ENCODE measurements around the gene IQCM. TPM values are rescaled to one million over a fixed set of nuclear protein-coding genes. Genes with fewer than 3 reads are reported as not detected.
A peak's percentile ranks its signal among the peaks of the same experiment; 100 is the strongest.
"Not testable (repeated sequence)": the region's sequence is repeated elsewhere in the genome, so short reads cannot be mapped to it uniquely, and the experiment has no call there.

Gene IQCM
- polyA plus RNA-seq, 4 donors = 0.21 TPM; not detected in 3

GRCh38 chr4:149595500-149595899 lies 220.1 kb downstream of the IQCM start:
- DNase-seq (ENCODE audit: low read depth in 4 of 4, low spot score in 3 of 4) = no peak

GRCh38 chr4:149589826-149590225 lies 225.8 kb downstream of the IQCM start:
- DNase-seq (ENCODE audit: low read depth in 4 of 4, low spot score in 3 of 4) = no peak

- no peak for DNase-seq (ENCODE audit: low read depth in 4 of 4, low spot score in 3 of 4)
These were observed 230.9 kb downstream of the IQCM start for GRCh38 chr4:149584722-149585121.

GRCh38 chr4:149574971-149575370 lies 240.7 kb downstream of the IQCM start:
- peak in 1 of 4 donors; percentile 2 for DNase-seq (ENCODE audit: low read depth in 4 of 4, low spot score in 3 of 4)

- DNase-seq (ENCODE audit: low read depth in 4 of 4, low spot score in 3 of 4) = no peak
These were observed 242.9 kb downstream of the IQCM start for GRCh38 chr4:149572716-149573115.

GRCh38 chr4:149555799-149556198 lies 259.8 kb downstream of the IQCM start:
- DNase-seq (ENCODE audit: low read depth in 4 of 4, low spot score in 3 of 4) = no peak

GRCh38 chr4:149555146-149555545 lies 260.5 kb downstream of the IQCM start:
- DNase-seq (ENCODE audit: low read depth in 4 of 4, low spot score in 3 of 4) = no peak

- no peak for DNase-seq (ENCODE audit: low read depth in 4 of 4, low spot score in 3 of 4)
These were observed 261.6 kb downstream of the IQCM start for GRCh38 chr4:149553959-149554520.

GRCh38 chr4:149552601-149553000 lies 263.0 kb downstream of the IQCM start:
- DNase-seq (ENCODE audit: low read depth in 4 of 4, low spot score in 3 of 4) = no peak

GRCh38 chr4:149549911-149550310 lies 265.7 kb downstream of the IQCM start:
- peak in 1 of 4 donors; percentile 1 for DNase-seq (ENCODE audit: low read depth in 4 of 4, low spot score in 3 of 4)

GRCh38 chr4:149534779-149535178 lies 280.9 kb downstream of the IQCM start:
- no peak for DNase-seq (ENCODE audit: low read depth in 4 of 4, low spot score in 3 of 4)

- no peak for DNase-seq (ENCODE audit: low read depth in 4 of 4, low spot score in 3 of 4)
These were observed 283.8 kb downstream of the IQCM start for GRCh38 chr4:149531861-149532260.

GRCh38 chr4:149523039-149523438 lies 292.6 kb downstream of the IQCM start:
- no peak for DNase-seq (ENCODE audit: low read depth in 4 of 4, low spot score in 3 of 4)

GRCh38 chr4:149521611-149522425 lies 293.8 kb downstream of the IQCM start:
- DNase-seq (ENCODE audit: low read depth in 4 of 4, low spot score in 3 of 4) = no peak

GRCh38 chr4:149518471-149518870 lies 297.2 kb downstream of the IQCM start:
- DNase-seq (ENCODE audit: low read depth in 4 of 4, low spot score in 3 of 4) = no peak

GRCh38 chr4:149513081-149513480 lies 302.6 kb downstream of the IQCM start:
- no peak for DNase-seq (ENCODE audit: low read depth in 4 of 4, low spot score in 3 of 4)

- no peak for DNase-seq (ENCODE audit: low read depth in 4 of 4, low spot score in 3 of 4)
These were observed 303.1 kb downstream of the IQCM start for GRCh38 chr4:149512501-149512900.

GRCh38 chr4:149511558-149512298 lies 303.9 kb downstream of the IQCM start:
- no peak for DNase-seq (ENCODE audit: low read depth in 4 of 4, low spot score in 3 of 4)

GRCh38 chr4:149507309-149507708 lies 308.3 kb downstream of the IQCM start:
- not testable (repeated sequence) for DNase-seq (ENCODE audit: low read depth in 4 of 4, low spot score in 3 of 4)

GRCh38 chr4:149500806-149501205 lies 314.8 kb downstream of the IQCM start:
- no peak for DNase-seq (ENCODE audit: low read depth in 4 of 4, low spot score in 3 of 4)

GRCh38 chr4:149499726-149500125 lies 315.9 kb downstream of the IQCM start:
- no peak for DNase-seq (ENCODE audit: low read depth in 4 of 4, low spot score in 3 of 4)

- no peak for DNase-seq (ENCODE audit: low read depth in 4 of 4, low spot score in 3 of 4)
These were observed 317.4 kb downstream of the IQCM start for GRCh38 chr4:149498246-149498645.
